ENCODE results near the gene POFUT2.

DNA sequence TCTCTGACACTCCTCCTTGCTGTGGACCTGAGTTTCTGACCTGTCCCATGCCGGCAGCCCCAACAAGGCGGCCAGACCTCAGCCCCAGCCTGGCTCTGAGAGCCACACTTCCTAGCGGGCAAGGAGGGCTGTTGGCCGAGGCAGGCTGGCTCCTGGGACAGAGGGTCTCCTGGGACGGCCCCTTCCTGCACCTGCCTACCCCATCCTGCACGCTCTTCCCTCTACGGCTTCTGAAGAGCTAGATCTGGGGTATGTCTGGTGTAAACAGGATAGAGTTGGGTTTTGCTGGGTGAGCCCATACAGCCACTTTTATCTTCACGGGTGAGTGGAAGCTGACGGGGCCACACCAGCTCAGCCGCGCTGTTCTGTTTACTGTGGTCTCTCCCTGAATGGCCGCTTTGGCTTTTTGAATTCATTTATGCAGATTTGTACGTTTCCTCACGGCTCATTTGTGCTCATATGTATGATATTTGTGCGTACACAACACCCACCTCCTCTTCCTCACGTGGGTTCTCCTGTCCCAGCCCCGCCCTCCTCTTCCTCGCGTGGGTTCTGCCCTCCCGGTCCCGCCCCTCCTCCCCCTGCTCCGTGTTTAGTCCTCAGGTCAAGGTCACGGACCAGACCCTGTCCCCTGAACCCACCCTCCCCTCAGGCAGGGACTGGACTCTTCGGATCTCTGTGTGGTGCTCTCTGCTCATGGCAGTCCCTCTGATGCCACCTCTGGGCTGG is 34.7 kb upstream of the POFUT2 start:
- TF ChIP-seq POLR2A (IDR thresholded peaks at IDR 0.05), result no peak
- TF ChIP-seq, protein P1, sequence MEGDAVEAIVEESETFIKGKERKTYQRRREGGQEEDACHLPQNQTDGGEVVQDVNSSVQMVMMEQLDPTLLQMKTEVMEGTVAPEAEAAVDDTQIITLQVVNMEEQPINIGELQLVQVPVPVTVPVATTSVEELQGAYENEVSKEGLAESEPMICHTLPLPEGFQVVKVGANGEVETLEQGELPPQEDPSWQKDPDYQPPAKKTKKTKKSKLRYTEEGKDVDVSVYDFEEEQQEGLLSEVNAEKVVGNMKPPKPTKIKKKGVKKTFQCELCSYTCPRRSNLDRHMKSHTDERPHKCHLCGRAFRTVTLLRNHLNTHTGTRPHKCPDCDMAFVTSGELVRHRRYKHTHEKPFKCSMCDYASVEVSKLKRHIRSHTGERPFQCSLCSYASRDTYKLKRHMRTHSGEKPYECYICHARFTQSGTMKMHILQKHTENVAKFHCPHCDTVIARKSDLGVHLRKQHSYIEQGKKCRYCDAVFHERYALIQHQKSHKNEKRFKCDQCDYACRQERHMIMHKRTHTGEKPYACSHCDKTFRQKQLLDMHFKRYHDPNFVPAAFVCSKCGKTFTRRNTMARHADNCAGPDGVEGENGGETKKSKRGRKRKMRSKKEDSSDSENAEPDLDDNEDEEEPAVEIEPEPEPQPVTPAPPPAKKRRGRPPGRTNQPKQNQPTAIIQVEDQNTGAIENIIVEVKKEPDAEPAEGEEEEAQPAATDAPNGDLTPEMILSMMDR (IDR thresholded peaks at IDR 0.05), result no peak

All from adrenal gland (tissue), 5 donors.